ENCODE data around the gene CFAP100.

- TF ChIP-seq CTCF (IDR thresholded peaks at IDR 0.05 in 2 of 3, conservative IDR thresholded peaks at IDR 0.05 in 1 of 3; ENCODE audit: insufficient read depth in 2 of 3, low read depth in 1 of 3, low read length in 3 of 3) (no peak), GTF2F1 (IDR thresholded peaks at IDR 0.05; ENCODE audit: low read depth, low read length) (no peak), ZNF3 (CRISPR knock-in tag; IDR thresholded peaks at IDR 0.05) (no peak), REST (IDR thresholded peaks at IDR 0.05; ENCODE audit: borderline replicate concordance) (no peak), REST (CRISPR knock-in tag; IDR thresholded peaks at IDR 0.05; ENCODE audit: low read depth) (no peak), ZNF507 (tag; conservative IDR thresholded peaks at IDR 0.05) (no peak), POLR3A (IDR thresholded peaks at IDR 0.05; ENCODE audit: borderline replicate concordance, extremely low read depth, insufficient read depth, insufficient read length) (no peak), LARP7 (IDR thresholded peaks at IDR 0.05) (no peak), BDP1 (IDR thresholded peaks at IDR 0.05; ENCODE audit: insufficient read depth, insufficient read length) (no peak)
Measured at GRCh38 chr3:126390751-126391150, 4.0 kb upstream of the CFAP100 start.

Data from K562 (cell line).